Measurements from ENCODE around the gene STK39. TPM values are rescaled to one million over a fixed set of nuclear protein-coding genes. Genes with fewer than 3 reads are reported as not detected.
A peak's percentile ranks its signal among the peaks of the same experiment; 100 is the strongest.

Gene STK39
- total RNA-seq, 1 experiment from 2014 or later = 56.9 TPM

GRCh38 chr2:168180914-168181313, 66.5 kb downstream of the STK39 start:
- H3K9ac ChIP-seq (ENCODE audit: low read length) = no peak overlapping the region
- peaks cover 53% of the 10 kb centered on the region for H3K4me1 ChIP-seq (ENCODE audit: low read length)
- H3K4me3 ChIP-seq (ENCODE audit: low read length) = no peak overlapping the region
- no peaks in the 10 kb centered on the region for H4K20me1 ChIP-seq (ENCODE audit: insufficient read depth, low read depth, low read length)
- H2AFZ ChIP-seq (ENCODE audit: low read length) = no peak overlapping the region
- no peaks in the 10 kb centered on the region for H3K27me3 ChIP-seq (ENCODE audit: low read length)
- no peak for DNase-seq
- no peaks in the 10 kb centered on the region for H3K36me3 ChIP-seq (ENCODE audit: insufficient read depth, low read length)
- no peak overlapping the region for H3K27ac ChIP-seq (ENCODE audit: low read length)
- peaks cover 99% of the 10 kb centered on the region for H3K79me2 ChIP-seq (ENCODE audit: low read length)
- no peak overlapping the region for H3K4me2 ChIP-seq (ENCODE audit: low read depth, low read length, poor library complexity, severe bottlenecking)
- H3K9me2 ChIP-seq (replicated peaks; ENCODE audit: insufficient read depth, low read length) = no peaks in the 10 kb centered on the region
- H3K9me3 ChIP-seq (ENCODE audit: low read length) = no peaks in the 10 kb centered on the region

GRCh38 chr2:168180483-168180882, 66.9 kb downstream of the STK39 start:
- Histone ChIP-seq H3K27ac (ENCODE audit: low read length) (no peak overlapping the region), H3K4me3 (ENCODE audit: low read length) (no peak overlapping the region), H3K9ac (ENCODE audit: low read length) (no peak overlapping the region), H3K4me2 (ENCODE audit: low read depth, low read length, poor library complexity, severe bottlenecking) (no peak overlapping the region), H3K9me3 (ENCODE audit: low read length) (no peaks in the 10 kb centered on the region), H4K20me1 (ENCODE audit: insufficient read depth, low read depth, low read length) (no peaks in the 10 kb centered on the region), H3K4me1 (ENCODE audit: low read length) (peaks cover 53% of the 10 kb centered on the region), H2AFZ (ENCODE audit: low read length) (no peak overlapping the region), H3K79me2 (ENCODE audit: low read length) (peaks cover 99% of the 10 kb centered on the region), H3K36me3 (ENCODE audit: insufficient read depth, low read length) (no peaks in the 10 kb centered on the region), H3K9me2 (replicated peaks; ENCODE audit: insufficient read depth, low read length) (no peaks in the 10 kb centered on the region), H3K27me3 (ENCODE audit: low read length) (no peaks in the 10 kb centered on the region)
- no peak for DNase-seq

- Histone ChIP-seq H3K9ac (ENCODE audit: low read length) (no peak overlapping the region), H2AFZ (ENCODE audit: low read length) (no peak overlapping the region), H3K9me3 (ENCODE audit: low read length) (no peaks in the 10 kb centered on the region), H3K36me3 (ENCODE audit: insufficient read depth, low read length) (no peaks in the 10 kb centered on the region), H3K4me1 (ENCODE audit: low read length) (peaks cover 54% of the 10 kb centered on the region), H3K79me2 (ENCODE audit: low read length) (peaks cover 99% of the 10 kb centered on the region), H3K27ac (ENCODE audit: low read length) (no peak overlapping the region), H3K4me2 (ENCODE audit: low read depth, low read length, poor library complexity, severe bottlenecking) (no peak overlapping the region), H3K4me3 (ENCODE audit: low read length) (no peak overlapping the region), H4K20me1 (ENCODE audit: insufficient read depth, low read depth, low read length) (no peaks in the 10 kb centered on the region), H3K9me2 (replicated peaks; ENCODE audit: insufficient read depth, low read length) (no peaks in the 10 kb centered on the region), H3K27me3 (ENCODE audit: low read length) (no peaks in the 10 kb centered on the region)
- no peak for DNase-seq
Measured at GRCh38 chr2:168179592-168179991, 67.8 kb downstream of the STK39 start.

- H4K20me1 ChIP-seq (ENCODE audit: insufficient read depth, low read depth, low read length) = no peaks in the 10 kb centered on the region
- H3K36me3 ChIP-seq (ENCODE audit: insufficient read depth, low read length) = no peaks in the 10 kb centered on the region
- no peak overlapping the region for H3K27ac ChIP-seq (ENCODE audit: low read length)
- DNase-seq = no peak
- H3K79me2 ChIP-seq (ENCODE audit: low read length) = peaks cover 99% of the 10 kb centered on the region
- H3K27me3 ChIP-seq (ENCODE audit: low read length) = no peaks in the 10 kb centered on the region
- no peak overlapping the region for H3K4me2 ChIP-seq (ENCODE audit: low read depth, low read length, poor library complexity, severe bottlenecking)
- H3K4me1 ChIP-seq (ENCODE audit: low read length) = peaks cover 56% of the 10 kb centered on the region
- H2AFZ ChIP-seq (ENCODE audit: low read length) = no peak overlapping the region
- no peak overlapping the region for H3K9ac ChIP-seq (ENCODE audit: low read length)
- no peak overlapping the region for H3K4me3 ChIP-seq (ENCODE audit: low read length)
- H3K9me2 ChIP-seq (replicated peaks; ENCODE audit: insufficient read depth, low read length) = no peaks in the 10 kb centered on the region
- H3K9me3 ChIP-seq (ENCODE audit: low read length) = no peaks in the 10 kb centered on the region
Measured at GRCh38 chr2:168178520-168179324, 68.7 kb downstream of the STK39 start.

- no peaks in the 10 kb centered on the region for H3K27me3 ChIP-seq (ENCODE audit: low read length)
- peak overlapping the region; percentile 49 for H3K9ac ChIP-seq (ENCODE audit: low read length)
- H3K4me3 ChIP-seq (ENCODE audit: low read length) = peak overlapping the region; percentile 57
- no peaks in the 10 kb centered on the region for H3K9me3 ChIP-seq (ENCODE audit: low read length)
- DNase-seq = no peak
- no peaks in the 10 kb centered on the region for H3K36me3 ChIP-seq (ENCODE audit: insufficient read depth, low read length)
- peak overlapping the region; percentile 81 for H3K27ac ChIP-seq (ENCODE audit: low read length)
- peaks cover 55% of the 10 kb centered on the region for H3K4me1 ChIP-seq (ENCODE audit: low read length)
- H3K79me2 ChIP-seq (ENCODE audit: low read length) = peaks cover 97% of the 10 kb centered on the region
- H2AFZ ChIP-seq (ENCODE audit: low read length) = no peak overlapping the region
- peak overlapping the region; percentile 83 for H3K4me2 ChIP-seq (ENCODE audit: low read depth, low read length, poor library complexity, severe bottlenecking)
- no peaks in the 10 kb centered on the region for H3K9me2 ChIP-seq (replicated peaks; ENCODE audit: insufficient read depth, low read length)
- no peaks in the 10 kb centered on the region for H4K20me1 ChIP-seq (ENCODE audit: insufficient read depth, low read depth, low read length)
Measured at GRCh38 chr2:168176402-168176801, 71.0 kb downstream of the STK39 start.

GRCh38 chr2:168175469-168175868, 71.9 kb downstream of the STK39 start:
- peaks cover 97% of the 10 kb centered on the region for H3K79me2 ChIP-seq (ENCODE audit: low read length)
- H3K9me2 ChIP-seq (replicated peaks; ENCODE audit: insufficient read depth, low read length) = no peaks in the 10 kb centered on the region
- no peak overlapping the region for H2AFZ ChIP-seq (ENCODE audit: low read length)
- peak overlapping the region; percentile 57 for H3K4me3 ChIP-seq (ENCODE audit: low read length)
- H3K36me3 ChIP-seq (ENCODE audit: insufficient read depth, low read length) = no peaks in the 10 kb centered on the region
- H3K9ac ChIP-seq (ENCODE audit: low read length) = peak overlapping the region; percentile 49; the same call in 1 of the 2 replicates
- no peaks in the 10 kb centered on the region for H3K27me3 ChIP-seq (ENCODE audit: low read length)
- H3K27ac ChIP-seq (ENCODE audit: low read length) = peak overlapping the region; percentile 81
- H3K9me3 ChIP-seq (ENCODE audit: low read length) = no peaks in the 10 kb centered on the region
- no peak for DNase-seq
- H4K20me1 ChIP-seq (ENCODE audit: insufficient read depth, low read depth, low read length) = no peaks in the 10 kb centered on the region
- peak overlapping the region; percentile 83 for H3K4me2 ChIP-seq (ENCODE audit: low read depth, low read length, poor library complexity, severe bottlenecking)
- peaks cover 46% of the 10 kb centered on the region for H3K4me1 ChIP-seq (ENCODE audit: low read length)

GRCh38 chr2:168174756-168175155, 72.6 kb downstream of the STK39 start:
- Histone ChIP-seq H3K27ac (ENCODE audit: low read length) (peak overlapping the region; percentile 81), H3K79me2 (ENCODE audit: low read length) (peaks cover 98% of the 10 kb centered on the region), H4K20me1 (ENCODE audit: insufficient read depth, low read depth, low read length) (no peaks in the 10 kb centered on the region), H3K36me3 (ENCODE audit: insufficient read depth, low read length) (no peaks in the 10 kb centered on the region), H3K4me3 (ENCODE audit: low read length) (peak overlapping the region; percentile 57), H3K9me2 (replicated peaks; ENCODE audit: insufficient read depth, low read length) (no peaks in the 10 kb centered on the region), H3K27me3 (ENCODE audit: low read length) (no peaks in the 10 kb centered on the region), H3K9me3 (ENCODE audit: low read length) (no peaks in the 10 kb centered on the region), H2AFZ (ENCODE audit: low read length) (no peak overlapping the region), H3K4me2 (ENCODE audit: low read depth, low read length, poor library complexity, severe bottlenecking) (peak overlapping the region; percentile 83), H3K9ac (ENCODE audit: low read length) (peak overlapping the region; percentile 55), H3K4me1 (ENCODE audit: low read length) (peaks cover 50% of the 10 kb centered on the region)
- peak; percentile 77 for DNase-seq

GRCh38 chr2:168172071-168172470, 75.3 kb downstream of the STK39 start:
- no peak overlapping the region for H2AFZ ChIP-seq (ENCODE audit: low read length)
- H3K27me3 ChIP-seq (ENCODE audit: low read length) = no peaks in the 10 kb centered on the region
- no peak overlapping the region for H3K27ac ChIP-seq (ENCODE audit: low read length)
- H3K9me2 ChIP-seq (replicated peaks; ENCODE audit: insufficient read depth, low read length) = no peaks in the 10 kb centered on the region
- H3K36me3 ChIP-seq (ENCODE audit: insufficient read depth, low read length) = peaks cover 4% of the 10 kb centered on the region; the same call in 1 of the 2 replicates
- no peak overlapping the region for H3K4me2 ChIP-seq (ENCODE audit: low read depth, low read length, poor library complexity, severe bottlenecking)
- H3K4me1 ChIP-seq (ENCODE audit: low read length) = peaks cover 39% of the 10 kb centered on the region
- H3K79me2 ChIP-seq (ENCODE audit: low read length) = peaks cover 97% of the 10 kb centered on the region
- no peaks in the 10 kb centered on the region for H3K9me3 ChIP-seq (ENCODE audit: low read length)
- H3K9ac ChIP-seq (ENCODE audit: low read length) = no peak overlapping the region
- no peaks in the 10 kb centered on the region for H4K20me1 ChIP-seq (ENCODE audit: insufficient read depth, low read depth, low read length)
- DNase-seq = no peak
- no peak overlapping the region for H3K4me3 ChIP-seq (ENCODE audit: low read length)

Measured in Karpas-422 (cell line).